Peyer's patch (tissue), 4 donors: ENCODE data around the gene VAV3. TPM values are rescaled to one million over a fixed set of nuclear protein-coding genes. Genes with fewer than 3 reads are reported as not detected.

Experiments used
- DNase-seq, 3 donors: peaks; one replicate each; pipeline ENCODE4 v3.0.0-alpha.2; 2017 to 2019
- H3K27ac ChIP-seq, 4 donors: fragments of 200-600 bp; sonication (generic); one replicate each; pipeline ENCODE4 v1.5.1; 2016 to 2019
- H3K27me3 ChIP-seq, 2 donors: fragments of 200-600 bp; sonication (generic); one replicate each; pipeline ENCODE4 v1.5.1; 2019
- H3K36me3 ChIP-seq, 3 donors: fragments of 200-600 bp; sonication (generic); one replicate each; pipeline ENCODE4 v1.5.1; 2016 to 2019
- H3K4me1 ChIP-seq, 4 donors: fragments of 200-600 bp; sonication (generic); one replicate each; pipeline ENCODE4 v1.5.1; 2016 to 2019
- H3K4me3 ChIP-seq, 4 donors: fragments of 200-600 bp; sonication (generic); 1 replicate in 3 of 4; 2 replicates in 1 of 4; pipeline ENCODE4 v1.5.1; 2016 to 2019; ENCODE audit warnings: mild to moderate bottlenecking in 1 of 4
- H3K9me3 ChIP-seq, 4 donors: fragments of 200-600 bp; sonication (generic); one replicate each; pipeline ENCODE4 v1.5.1; 2016 to 2019; ENCODE audit warnings: mild to moderate bottlenecking in 1 of 4
- CTCF ChIP-seq, 6 experiments: fragments of 450-650 bp in 4 of 6; fragments of 200-600 bp in 2 of 6; sonication (generic) in 1 of 6; IDR thresholded peaks; one replicate each; pipeline ENCODE4 v1.5.1; 2017 to 2019; ENCODE audit warnings: antibody characterized with exemption in 6 of 6, mild to moderate bottlenecking in 3 of 6, moderate library complexity in 1 of 6
- POLR2A ChIP-seq, 2 donors: fragments of 450-650 bp; IDR thresholded peaks; one replicate each; pipeline ENCODE4 v1.5.1; 2017; ENCODE audit warnings: antibody characterized with exemption in 2 of 2, mild to moderate bottlenecking in 2 of 2, moderate library complexity in 2 of 2
- total RNA-seq, 4 donors: library from RNA; depleted of rRNA; stranded (reverse); fragments of >200 nt; gene quantifications; one replicate each; pipeline ENCODE4 v1.1.0, GENCODE V29; 2016

The VAV3 gene
- total RNA-seq, 4 donors from 2014 or later: 32.1 to 60.9 (median 41.5) TPM

DNA sequence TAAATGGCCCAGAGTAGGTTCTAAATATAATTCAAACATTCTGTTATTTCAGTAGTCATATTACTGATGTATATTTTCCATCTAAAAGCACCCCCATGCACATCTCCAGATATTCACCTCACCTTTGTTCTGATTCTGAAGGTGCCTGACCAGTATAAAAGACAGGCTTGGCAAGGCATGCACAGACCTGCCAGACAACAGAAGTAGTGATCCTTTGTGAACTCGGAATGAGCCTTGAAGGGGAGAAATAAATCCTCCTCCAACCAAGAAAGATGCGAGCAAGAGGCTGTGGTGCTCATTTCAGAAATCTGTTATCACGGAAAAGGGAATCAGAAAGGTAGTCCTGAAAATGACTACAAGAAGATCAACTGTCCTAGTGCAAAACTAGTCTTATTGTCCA is 287.3 kb downstream of the VAV3 start:
- Histone ChIP-seq H3K4me1 (peaks cover 0 to 10% (median 0%) of the 10 kb centered on the region in 4 donors), H3K27me3 (no peaks in the 10 kb centered on the region), H3K36me3 (no peaks in the 10 kb centered on the region), H3K27ac (no peak overlapping the region), H3K9me3 (peaks cover 0 to 3% (median 0%) of the 10 kb centered on the region in 4 donors), H3K4me3 (no peak overlapping the region)
- no peak for TF ChIP-seq POLR2A (IDR thresholded peaks at IDR 0.05)
- no peak for TF ChIP-seq CTCF (IDR thresholded peaks at IDR 0.05)
- DNase-seq: no peak

DNA sequence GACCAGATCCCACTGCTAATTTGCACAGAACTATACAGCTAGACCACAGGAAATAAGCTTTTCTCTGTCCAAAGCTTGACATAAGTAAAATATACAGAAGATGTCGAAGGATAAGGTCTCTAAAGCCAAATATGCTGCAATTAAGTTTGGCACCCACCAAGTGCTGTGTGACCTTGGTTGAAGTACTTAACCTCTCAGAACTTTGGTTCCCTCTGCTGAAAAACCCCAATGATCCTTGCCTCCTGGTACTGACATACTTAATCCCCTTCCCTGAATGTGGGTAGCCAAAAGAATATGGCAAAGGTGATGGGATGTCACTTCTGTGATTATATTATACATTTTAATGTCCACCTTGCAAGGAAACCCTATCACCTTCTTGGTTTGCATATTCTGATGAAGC is 290.5 kb downstream of the VAV3 start:
- H3K27ac ChIP-seq: no peak overlapping the region
- H3K27me3 ChIP-seq: no peaks in the 10 kb centered on the region

DNA sequence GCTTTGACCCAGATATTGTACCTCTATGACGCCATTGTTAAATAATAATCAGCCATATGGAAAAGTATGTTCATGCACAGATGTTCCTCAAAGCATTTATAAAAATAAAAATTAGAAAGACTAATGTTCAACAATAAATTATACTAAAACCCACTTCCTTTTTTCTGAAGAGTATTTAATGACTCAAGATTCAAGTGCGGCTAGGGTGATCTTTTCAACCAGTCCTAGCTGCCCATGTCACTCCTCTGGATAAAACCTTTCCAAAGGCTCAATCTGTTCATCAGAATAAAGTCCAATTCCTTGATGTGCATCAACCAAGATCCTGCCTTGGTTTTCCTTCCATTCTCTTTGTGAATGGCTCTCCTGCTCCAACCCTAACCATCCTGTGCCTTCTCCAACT is 292.0 kb downstream of the VAV3 start:
- Histone ChIP-seq H3K9me3 (peaks cover 0 to 3% (median 0%) of the 10 kb centered on the region in 4 donors), H3K4me1 (peaks cover 0 to 14% (median 0%) of the 10 kb centered on the region in 4 donors), H3K36me3 (no peaks in the 10 kb centered on the region), H3K27me3 (no peaks in the 10 kb centered on the region), H3K27ac (no peak overlapping the region), H3K4me3 (no peak overlapping the region)
- TF ChIP-seq CTCF (IDR thresholded peaks at IDR 0.05) (no peak), POLR2A (IDR thresholded peaks at IDR 0.05) (no peak)
- DNase-seq: no peak

More for the DNA sequence above, 290.5 kb downstream of the VAV3 start:
- H3K4me1 ChIP-seq: peaks cover 0 to 12% (median 0%) of the 10 kb centered on the region in 4 donors
- no peak for TF ChIP-seq POLR2A (IDR thresholded peaks at IDR 0.05)
- no peak for DNase-seq
- no peaks in the 10 kb centered on the region for H3K36me3 ChIP-seq
- no peak overlapping the region for H3K4me3 ChIP-seq
- peaks cover 0 to 3% (median 0%) of the 10 kb centered on the region in 4 donors for H3K9me3 ChIP-seq

DNA sequence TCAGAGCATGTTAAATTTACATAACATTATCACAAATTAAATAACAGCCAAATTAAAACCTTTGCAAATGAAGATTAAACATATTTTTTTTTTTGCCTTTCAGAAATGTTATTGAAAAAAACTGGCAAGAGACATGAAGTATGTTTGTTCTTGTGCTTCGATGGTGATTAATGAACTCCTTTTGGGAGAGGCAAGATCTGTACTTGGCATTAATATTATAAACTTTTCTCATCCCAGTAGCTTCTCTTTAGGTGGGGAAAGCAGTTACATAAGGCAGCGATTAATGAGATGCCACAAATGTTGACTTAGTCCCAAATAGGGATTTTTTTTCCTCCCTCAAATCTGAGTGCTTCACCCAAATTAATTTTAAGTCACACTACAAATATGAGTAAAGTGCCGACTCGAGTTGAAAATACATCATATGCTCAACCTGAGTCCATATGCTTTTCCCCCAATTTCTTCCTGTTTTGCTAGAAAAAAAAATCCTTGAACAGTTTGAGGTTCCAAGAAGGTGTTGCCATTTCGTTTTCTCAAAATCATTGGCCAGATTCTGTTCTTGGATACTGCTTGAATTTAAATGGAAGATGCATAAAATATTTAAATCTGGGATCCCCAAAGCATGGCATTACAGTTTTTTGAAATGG is 294.5 kb downstream of the VAV3 start:
- Histone ChIP-seq H3K4me1 (peaks cover 0 to 20% (median 0%) of the 10 kb centered on the region in 4 donors), H3K36me3 (no peaks in the 10 kb centered on the region), H3K27me3 (no peaks in the 10 kb centered on the region), H3K4me3 (no peak overlapping the region), H3K9me3 (peaks cover 0 to 3% (median 0%) of the 10 kb centered on the region in 4 donors), H3K27ac (peak overlapping the region in 1 of 4 donors; percentile 39)
- no peak for TF ChIP-seq POLR2A (IDR thresholded peaks at IDR 0.05)
- DNase-seq: no peak

GRCh38 chr1:107669996-107670395 is 295.0 kb downstream of the VAV3 start:
- DNase-seq: peak in 1 of 3 donors; percentile 60
- TF ChIP-seq POLR2A (IDR thresholded peaks at IDR 0.05): no peak
- no peak for TF ChIP-seq CTCF (IDR thresholded peaks at IDR 0.05)
- H3K4me3 ChIP-seq: no peak overlapping the region
- H3K27ac ChIP-seq: no peak overlapping the region
- H3K36me3 ChIP-seq: no peaks in the 10 kb centered on the region
- no peaks in the 10 kb centered on the region for H3K27me3 ChIP-seq
- peaks cover 0 to 25% (median 0%) of the 10 kb centered on the region in 4 donors for H3K4me1 ChIP-seq
- H3K9me3 ChIP-seq: peaks cover 0 to 3% (median 0%) of the 10 kb centered on the region in 4 donors

DNA sequence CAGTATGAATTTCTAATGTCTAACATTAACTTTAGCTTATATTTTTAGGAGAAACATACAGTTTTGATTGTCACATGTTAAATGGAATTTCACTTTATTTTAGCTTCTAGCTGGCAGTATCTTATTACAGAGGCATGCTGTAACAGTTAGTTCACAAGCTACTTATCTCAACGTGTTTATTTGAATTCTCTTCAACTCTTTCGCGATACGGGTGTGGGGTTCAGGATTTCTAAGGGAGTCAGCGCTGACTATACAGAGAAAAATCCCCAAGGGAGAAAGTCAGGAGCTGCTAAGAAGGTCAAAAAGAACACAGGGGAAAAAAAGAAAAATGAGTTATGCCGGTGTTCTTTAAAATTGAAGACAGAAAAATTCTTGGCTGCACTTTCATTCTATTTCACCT is 296.2 kb downstream of the VAV3 start:
- no peak for DNase-seq
- H3K27ac ChIP-seq: no peak overlapping the region
- H3K27me3 ChIP-seq: no peaks in the 10 kb centered on the region
- H3K9me3 ChIP-seq: no peaks in the 10 kb centered on the region
- no peaks in the 10 kb centered on the region for H3K36me3 ChIP-seq
- peaks cover 0 to 30% (median 0%) of the 10 kb centered on the region in 4 donors for H3K4me1 ChIP-seq
- no peak overlapping the region for H3K4me3 ChIP-seq
- TF ChIP-seq POLR2A (IDR thresholded peaks at IDR 0.05) (no peak), CTCF (IDR thresholded peaks at IDR 0.05) (no peak)
